SKM-1 (cell line): ENCODE data around the gene CACNA1G.

Source experiments
- DNase-seq: peaks from one replicate; lab custom pipeline; 2025; ENCODE audit not compliant: unreplicated experiment; lab: John Stamatoyannopoulos, UW

Gene CACNA1G

GRCh38 chr17:50665838-50666237, 105.3 kb downstream of the CACNA1G start:
- no peak for DNase-seq

- no peak for DNase-seq
Measured at GRCh38 chr17:50666316-50666715, 105.8 kb downstream of the CACNA1G start.

GRCh38 chr17:50667259-50668024, 106.9 kb downstream of the CACNA1G start:
- DNase-seq, result no peak

DNA sequence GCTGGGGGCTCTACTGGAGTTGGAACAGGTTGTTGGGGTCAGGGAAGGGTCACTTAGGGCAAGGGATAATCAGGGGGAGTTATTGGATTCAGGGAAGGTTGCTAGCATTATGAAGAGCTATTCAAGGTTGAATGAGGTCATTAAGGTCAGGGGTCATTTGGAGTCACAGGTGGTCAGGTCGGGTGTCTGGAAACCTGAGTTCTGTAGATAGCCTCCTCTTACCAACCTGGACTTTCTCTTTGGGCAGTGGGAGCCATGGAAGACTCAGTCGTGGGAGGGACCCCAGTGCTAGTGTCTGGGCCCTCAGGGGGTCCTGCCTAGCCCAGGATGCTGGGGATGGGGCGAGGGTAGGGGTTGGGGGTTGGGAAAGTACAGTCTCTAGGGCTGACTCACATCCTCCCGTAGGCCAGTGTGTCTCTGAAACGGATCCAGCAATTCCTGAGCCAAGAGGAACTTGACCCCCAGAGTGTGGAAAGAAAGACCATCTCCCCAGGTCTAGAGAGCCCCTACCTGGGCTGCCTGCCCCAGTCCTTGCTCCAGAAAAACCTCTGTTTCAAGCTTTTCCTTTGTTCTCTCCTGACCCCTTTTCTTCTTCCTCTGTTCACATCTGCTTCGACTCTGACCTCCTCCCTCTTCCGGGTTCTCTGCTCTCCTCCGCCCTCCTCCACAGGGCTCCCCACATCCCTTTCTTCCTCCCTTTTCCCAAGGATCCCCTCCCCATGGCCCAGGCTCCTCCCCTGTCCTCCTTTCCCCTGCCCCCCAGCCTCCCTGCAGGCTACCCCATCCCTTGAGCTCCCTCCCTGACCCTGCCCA, 107.7 kb downstream of the CACNA1G start:
- no peak for DNase-seq

- DNase-seq, result no peak
Measured at GRCh38 chr17:50668838-50669581, 108.5 kb downstream of the CACNA1G start.

DNA sequence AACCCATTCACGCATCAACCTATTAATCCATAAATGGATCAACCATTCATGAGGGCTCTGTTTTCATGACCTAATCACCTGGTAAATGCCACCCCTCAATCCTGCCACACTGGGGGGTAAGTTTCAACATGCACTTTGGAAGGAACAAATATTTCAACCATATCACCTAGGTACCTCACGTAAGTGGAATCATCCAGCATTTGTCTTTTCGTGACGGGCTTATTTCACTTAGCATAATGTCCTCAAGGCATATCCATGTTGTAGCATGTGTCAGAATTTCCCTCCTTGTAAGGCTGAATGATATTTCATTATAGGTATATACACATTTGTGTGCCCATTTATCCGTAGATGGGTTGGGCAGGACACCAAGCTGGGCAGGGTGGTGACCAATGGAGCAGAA, 111.6 kb downstream of the CACNA1G start:
- DNase-seq, result no peak

- no peak for DNase-seq
Measured at GRCh38 chr17:50672831-50673551, 112.5 kb downstream of the CACNA1G start.

DNA sequence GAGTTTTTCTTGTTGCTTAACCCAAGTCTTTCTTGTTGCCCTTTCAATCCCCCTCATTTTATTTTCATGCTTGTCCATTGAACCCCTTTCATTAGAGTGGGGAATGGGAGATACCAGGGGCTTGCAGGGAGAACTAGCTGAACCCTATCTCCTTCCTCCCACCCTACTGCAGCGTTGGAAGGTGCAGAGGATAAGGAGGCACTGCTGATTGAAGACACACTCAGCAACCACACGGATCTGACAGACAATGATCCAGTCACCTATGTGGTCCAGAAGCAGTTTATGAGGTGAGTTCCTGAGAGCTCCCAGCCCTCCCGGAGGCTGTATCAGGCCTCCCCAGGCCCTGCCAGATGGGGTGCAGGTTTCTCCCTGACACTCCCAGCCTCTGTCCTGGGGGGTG, 114.7 kb downstream of the CACNA1G start:
- DNase-seq, result no peak

- no peak for DNase-seq
Measured at GRCh38 chr17:50675627-50676026, 115.1 kb downstream of the CACNA1G start.

DNA sequence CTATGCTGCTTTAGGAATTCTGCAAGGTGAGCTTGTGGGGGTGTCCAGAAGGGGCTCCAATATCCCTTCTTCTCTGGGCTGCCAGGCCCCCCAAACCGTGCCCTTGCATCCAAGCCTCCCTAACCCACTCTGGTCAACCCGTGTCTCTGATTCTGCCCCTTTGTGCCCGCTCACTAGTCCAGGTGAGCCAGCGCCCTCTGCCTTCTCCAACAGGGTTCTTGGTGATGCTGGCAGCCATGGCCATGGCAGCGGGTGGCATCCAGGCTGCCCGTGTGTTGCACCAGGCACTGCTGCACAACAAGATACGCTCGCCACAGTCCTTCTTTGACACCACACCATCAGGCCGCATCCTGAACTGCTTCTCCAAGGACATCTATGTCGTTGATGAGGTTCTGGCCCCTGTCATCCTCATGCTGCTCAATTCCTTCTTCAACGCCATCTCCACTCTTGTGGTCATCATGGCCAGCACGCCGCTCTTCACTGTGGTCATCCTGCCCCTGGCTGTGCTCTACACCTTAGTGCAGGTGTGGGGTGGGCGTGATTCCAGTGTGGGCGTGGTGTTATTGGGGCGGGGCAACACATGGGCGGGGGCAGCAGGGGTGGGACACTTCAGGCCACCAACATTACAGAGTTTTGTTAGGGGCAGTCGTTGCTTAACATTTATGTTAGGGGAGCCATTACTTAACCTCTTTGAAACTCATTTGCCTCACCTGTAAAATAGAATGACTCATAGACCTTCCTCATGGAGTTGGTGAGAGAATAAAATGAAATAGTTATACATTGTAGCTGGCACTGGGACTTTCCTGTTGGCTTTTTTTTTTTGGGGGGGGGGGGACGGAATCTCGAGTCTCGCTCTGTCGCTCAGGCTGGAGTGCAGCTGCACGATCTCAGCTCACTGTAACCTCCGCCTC, 115.8 kb downstream of the CACNA1G start:
- DNase-seq, result no peak
